SJCRH30 (cell line): ENCODE measurements around the gene GH1. TPM values are rescaled to one million over a fixed set of nuclear protein-coding genes. Genes with fewer than 3 reads are reported as not detected.
"Not testable (repeated sequence)": the region's sequence is repeated elsewhere in the genome, so short reads cannot be mapped to it uniquely, and the experiment has no call there.

ENCODE experiments used
- DNase-seq, 2 experiments: peaks; one replicate each; pipeline ENCODE4 v3.0.0-alpha.2; 2015 to 2020
- H3K27ac ChIP-seq: fragments of 250-450 bp; sonication (Bioruptor Pico); 2 replicates; pipeline ENCODE4 v1.5.1; 2020; ENCODE audit warnings: mild to moderate bottlenecking, moderate library complexity
- H3K27me3 ChIP-seq: fragments of 250-450 bp; sonication (Bioruptor Pico); 2 replicates; pipeline ENCODE4 v1.5.1; 2020; ENCODE audit warnings: mild to moderate bottlenecking, moderate library complexity
- H3K36me3 ChIP-seq: fragments of 250-450 bp; sonication (Bioruptor Pico); 2 replicates; pipeline ENCODE4 v1.5.1; 2020; ENCODE audit warnings: mild to moderate bottlenecking, moderate library complexity
- H3K4me1 ChIP-seq: fragments of 250-450 bp; sonication (Bioruptor Pico); 2 replicates; pipeline ENCODE4 v1.5.1; 2020; ENCODE audit warnings: mild to moderate bottlenecking, moderate library complexity
- H3K4me3 ChIP-seq: fragments of 250-450 bp; sonication (Bioruptor Pico); 2 replicates; pipeline ENCODE4 v1.5.1; 2020; ENCODE audit warnings: mild to moderate bottlenecking, moderate library complexity
- H3K9me3 ChIP-seq: fragments of 250-450 bp; sonication (Bioruptor Pico); replicated peaks from 2 replicates; pipeline ENCODE4 v1.5.1; 2020; ENCODE audit warnings: mild to moderate bottlenecking, moderate library complexity
- total RNA-seq: library from RNA; depleted of rRNA; stranded (reverse); fragments of >200 nt; shearing (Covaris generic); gene quantifications from 2 replicates; pipeline ENCODE4 v1.2.3, GENCODE V29; 2014; rRNA removed

GH1 gene
- total RNA-seq: not detected in 2 replicates

GRCh38 chr17:63918789-63919305, at the start of gene GH1:
TSS of gene GH1 (minus strand) at chr17:63918839. CDS start at chr17:63918776, 63 bp downstream.
- not testable (repeated sequence) for H3K27ac ChIP-seq, H3K36me3 ChIP-seq, DNase-seq, H3K4me3 ChIP-seq, H3K9me3 ChIP-seq, H3K4me1 ChIP-seq, H3K27me3 ChIP-seq

- H3K4me1 ChIP-seq: no peaks in the 10 kb centered on the region
- peaks cover 16% of the 10 kb centered on the region; the same call in 1 of the 2 replicates for H3K36me3 ChIP-seq
- no peak for DNase-seq
- no peak overlapping the region for H3K27ac ChIP-seq
- no peak overlapping the region for H3K4me3 ChIP-seq
- H3K9me3 ChIP-seq: no peaks in the 10 kb centered on the region
- H3K27me3 ChIP-seq: no peaks in the 10 kb centered on the region
Observed at GRCh38 chr17:63967953-63968352, 49.3 kb upstream of the GH1 start.

- H3K27ac ChIP-seq: no peak overlapping the region
Observed at GRCh38 chr17:63966646-63967264, 48.1 kb upstream of the GH1 start.

GRCh38 chr17:63963123-63963522, 44.5 kb upstream of the GH1 start:
- no peak for DNase-seq
- Histone ChIP-seq H3K4me3 (no peak overlapping the region), H3K27me3 (no peaks in the 10 kb centered on the region), H3K36me3 (peaks cover 2% of the 10 kb centered on the region; the same call in 1 of the 2 replicates), H3K4me1 (no peaks in the 10 kb centered on the region), H3K27ac (no peak overlapping the region), H3K9me3 (no peaks in the 10 kb centered on the region)

More at GRCh38 chr17:63966646-63967264, 48.1 kb upstream of the GH1 start:
- Histone ChIP-seq H3K9me3 (no peaks in the 10 kb centered on the region), H3K27me3 (no peaks in the 10 kb centered on the region), H3K36me3 (peaks cover 11% of the 10 kb centered on the region; the same call in 1 of the 2 replicates), H3K4me3 (no peak overlapping the region), H3K4me1 (no peaks in the 10 kb centered on the region)
- no peak for DNase-seq

- no peaks in the 10 kb centered on the region for H3K4me1 ChIP-seq
- DNase-seq: no peak
- H3K36me3 ChIP-seq: no peaks in the 10 kb centered on the region; the same call in 1 of the 2 replicates
- H3K9me3 ChIP-seq: no peaks in the 10 kb centered on the region
- H3K4me3 ChIP-seq: no peak overlapping the region
- H3K27ac ChIP-seq: no peak overlapping the region
- H3K27me3 ChIP-seq: no peaks in the 10 kb centered on the region
Observed at GRCh38 chr17:63962298-63962744, 43.7 kb upstream of the GH1 start.

- no peaks in the 10 kb centered on the region for H3K9me3 ChIP-seq
- no peaks in the 10 kb centered on the region for H3K4me1 ChIP-seq
- no peak overlapping the region for H3K27ac ChIP-seq
- no peaks in the 10 kb centered on the region for H3K27me3 ChIP-seq
- H3K36me3 ChIP-seq: peaks cover 1% of the 10 kb centered on the region; the same call in 1 of the 2 replicates
- H3K4me3 ChIP-seq: no peak overlapping the region
- DNase-seq: peak; percentile 71 to 73
Observed at GRCh38 chr17:63961355-63962212, 42.9 kb upstream of the GH1 start.

- Histone ChIP-seq H3K36me3 (peaks cover 3% of the 10 kb centered on the region; the same call in 1 of the 2 replicates), H3K4me1 (no peaks in the 10 kb centered on the region), H3K9me3 (no peaks in the 10 kb centered on the region), H3K4me3 (no peak overlapping the region), H3K27me3 (no peaks in the 10 kb centered on the region), H3K27ac (no peak overlapping the region)
- DNase-seq: no peak
Observed at GRCh38 chr17:63960430-63960829, 41.8 kb upstream of the GH1 start.

- Histone ChIP-seq H3K4me3 (no peak overlapping the region), H3K9me3 (no peaks in the 10 kb centered on the region)
Observed at GRCh38 chr17:63960006-63960405, 41.4 kb upstream of the GH1 start.

GRCh38 chr17:63956296-63956920, 37.8 kb upstream of the GH1 start:
- H3K9me3 ChIP-seq: no peaks in the 10 kb centered on the region
- no peak for DNase-seq
- 0 out of 2 replicates have a peak, but pooled peaks cover 3% of the 10 kb centered on the region for H3K36me3 ChIP-seq
- no peak overlapping the region for H3K4me3 ChIP-seq
- H3K27ac ChIP-seq: no peak overlapping the region
- no peaks in the 10 kb centered on the region for H3K27me3 ChIP-seq
- no peaks in the 10 kb centered on the region for H3K4me1 ChIP-seq

More at GRCh38 chr17:63960006-63960405, 41.4 kb upstream of the GH1 start:
- no peak overlapping the region for H3K27ac ChIP-seq
- H3K4me1 ChIP-seq: no peaks in the 10 kb centered on the region
- H3K27me3 ChIP-seq: no peaks in the 10 kb centered on the region
- DNase-seq: no peak
- H3K36me3 ChIP-seq: peaks cover 3% of the 10 kb centered on the region; the same call in 1 of the 2 replicates

- no peaks in the 10 kb centered on the region for H3K9me3 ChIP-seq
- H3K27me3 ChIP-seq: no peaks in the 10 kb centered on the region
- no peaks in the 10 kb centered on the region for H3K4me1 ChIP-seq
Observed at GRCh38 chr17:63955791-63956190, 37.2 kb upstream of the GH1 start.

GRCh38 chr17:63955232-63955631, 36.6 kb upstream of the GH1 start:
- no peaks in the 10 kb centered on the region for H3K4me1 ChIP-seq
- H3K9me3 ChIP-seq: no peaks in the 10 kb centered on the region
- no peaks in the 10 kb centered on the region for H3K27me3 ChIP-seq
- no peak overlapping the region for H3K4me3 ChIP-seq
- no peak overlapping the region for H3K27ac ChIP-seq
- 0 out of 2 replicates have a peak, but pooled peaks cover 3% of the 10 kb centered on the region for H3K36me3 ChIP-seq
- no peak for DNase-seq

More at GRCh38 chr17:63955791-63956190, 37.2 kb upstream of the GH1 start:
- no peak for DNase-seq
- Histone ChIP-seq H3K27ac (no peak overlapping the region), H3K4me3 (no peak overlapping the region), H3K36me3 (0 out of 2 replicates have a peak, but pooled peaks cover 3% of the 10 kb centered on the region)

- Histone ChIP-seq H3K4me1 (no peaks in the 10 kb centered on the region), H3K4me3 (no peak overlapping the region), H3K27me3 (no peaks in the 10 kb centered on the region), H3K36me3 (0 out of 2 replicates have a peak, but pooled peaks cover 3% of the 10 kb centered on the region), H3K27ac (no peak overlapping the region), H3K9me3 (no peaks in the 10 kb centered on the region)
- DNase-seq: no peak
Observed at GRCh38 chr17:63954402-63955063, 35.9 kb upstream of the GH1 start.

GRCh38 chr17:63950940-63951907, 32.6 kb upstream of the GH1 start:
- Histone ChIP-seq H3K9me3 (no peaks in the 10 kb centered on the region), H3K27ac (no peak overlapping the region), H3K4me1 (no peaks in the 10 kb centered on the region), H3K4me3 (no peak overlapping the region), H3K27me3 (no peaks in the 10 kb centered on the region), H3K36me3 (no peaks in the 10 kb centered on the region)
- DNase-seq: no peak
